AG09309 (cell line): ENCODE data around the gene AHNAK2.
"Not testable (repeated sequence)": the region's sequence is repeated elsewhere in the genome, so short reads cannot be mapped to it uniquely, and the experiment has no call there.

Source experiments
- DNase-seq: peaks from one replicate; pipeline ENCODE4 v3.0.0-alpha.2; 2010; ENCODE audit warnings: low read depth
- H3K4me3 ChIP-seq: 2 replicates; pipeline ENCODE4 v1.5.1; 2011; ENCODE audit warnings: mild to moderate bottlenecking, low read depth, low read length, moderate library complexity; ENCODE audit not compliant: control insufficient read depth
- CTCF ChIP-seq: IDR thresholded peaks from 2 replicates; pipeline ENCODE4 v1.5.1; 2011; ENCODE audit warnings: mild to moderate bottlenecking, low read depth, low read length, inconsistent platforms; ENCODE audit not compliant: insufficient read depth, control insufficient read depth; ENCODE audit errors: missing control alignments

AHNAK2 gene

GRCh38 chr14:104894331-104895206 is 83.6 kb downstream of the AHNAK2 start:
- TF ChIP-seq CTCF: no peak
- H3K4me3 ChIP-seq: no peak overlapping the region
- DNase-seq: no peak

GRCh38 chr14:104893435-104894207 is 84.6 kb downstream of the AHNAK2 start:
- no peak for TF ChIP-seq CTCF
- no peak for DNase-seq
- H3K4me3 ChIP-seq: no peak overlapping the region

GRCh38 chr14:104892531-104893434 is 85.4 kb downstream of the AHNAK2 start:
- no peak for DNase-seq
- no peak for TF ChIP-seq CTCF
- no peak overlapping the region for H3K4me3 ChIP-seq

GRCh38 chr14:104891664-104892530 is 86.3 kb downstream of the AHNAK2 start:
- DNase-seq: no peak
- no peak for TF ChIP-seq CTCF
- H3K4me3 ChIP-seq: no peak overlapping the region

- no peak for DNase-seq
- TF ChIP-seq CTCF: no peak
- no peak overlapping the region for H3K4me3 ChIP-seq
Measured at GRCh38 chr14:104891121-104891551, 87.0 kb downstream of the AHNAK2 start.

- DNase-seq, H3K4me3 ChIP-seq: not testable (repeated sequence)
Measured at GRCh38 chr14:104890292-104890691, 87.9 kb downstream of the AHNAK2 start.
